ENCODE results near the gene RSU1.
A peak's percentile ranks its signal among the peaks of the same experiment; 100 is the strongest.

The RSU1 gene

GRCh38 chr10:16728266-16728665 is 89.0 kb downstream of the RSU1 start:
- DNase-seq: no peak

GRCh38 chr10:16727666-16728065 is 89.6 kb downstream of the RSU1 start:
- DNase-seq: no peak

- no peak for DNase-seq
Measured at GRCh38 chr10:16724509-16724908, 92.7 kb downstream of the RSU1 start.

GRCh38 chr10:16720812-16721211 is 96.4 kb downstream of the RSU1 start:
- DNase-seq: no peak

- no peak for DNase-seq
Measured at GRCh38 chr10:16717622-16718395, 99.4 kb downstream of the RSU1 start.

GRCh38 chr10:16716051-16716450 is 101.2 kb downstream of the RSU1 start:
- DNase-seq: no peak

- no peak for DNase-seq
Measured at GRCh38 chr10:16713290-16713689, 103.9 kb downstream of the RSU1 start.

- DNase-seq: no peak
Measured at GRCh38 chr10:16712883-16713282, 104.3 kb downstream of the RSU1 start.

GRCh38 chr10:16700331-16700730 is 116.9 kb downstream of the RSU1 start:
- DNase-seq: no peak

- DNase-seq: peak; percentile 2
Measured at GRCh38 chr10:16699435-16700057, 117.7 kb downstream of the RSU1 start.

GRCh38 chr10:16698461-16698860 is 118.8 kb downstream of the RSU1 start:
- DNase-seq: no peak

GRCh38 chr10:16690417-16690816 is 126.8 kb downstream of the RSU1 start:
- DNase-seq: no peak

GRCh38 chr10:16689696-16690095 is 127.5 kb downstream of the RSU1 start:
- no peak for DNase-seq

- DNase-seq: no peak
Measured at GRCh38 chr10:16689227-16689626, 128.0 kb downstream of the RSU1 start.

- peak; percentile 4 for DNase-seq
Measured at GRCh38 chr10:16686054-16686902, 130.9 kb downstream of the RSU1 start.

GRCh38 chr10:16685551-16685950 is 131.7 kb downstream of the RSU1 start:
- no peak for DNase-seq

- no peak for DNase-seq
Measured at GRCh38 chr10:16681521-16681920, 135.7 kb downstream of the RSU1 start.

GRCh38 chr10:16679511-16679910 is 137.7 kb downstream of the RSU1 start:
- DNase-seq: no peak

GRCh38 chr10:16675334-16675733 is 141.9 kb downstream of the RSU1 start:
- DNase-seq: no peak

GRCh38 chr10:16674147-16674703 is 143.0 kb downstream of the RSU1 start:
- peak; percentile 76 for DNase-seq

GRCh38 chr10:16673443-16673842 is 143.8 kb downstream of the RSU1 start:
- DNase-seq: peak; percentile 90

- DNase-seq: no peak
Measured at GRCh38 chr10:16663444-16663843, 153.8 kb downstream of the RSU1 start.

- no peak for DNase-seq
Measured at GRCh38 chr10:16662923-16663322, 154.3 kb downstream of the RSU1 start.
